ENCODE measurements around the gene HDGFL3. TPM values are rescaled to one million over a fixed set of nuclear protein-coding genes. Genes with fewer than 3 reads are reported as not detected.

The HDGFL3 gene
- total and polyA plus RNA-seq, 10 of the 15 experiments (the other 5 are each of a cell fraction or from before 2014, with no cell fraction given) = 5.6 to 40.6 (median 15.8) TPM

DNA sequence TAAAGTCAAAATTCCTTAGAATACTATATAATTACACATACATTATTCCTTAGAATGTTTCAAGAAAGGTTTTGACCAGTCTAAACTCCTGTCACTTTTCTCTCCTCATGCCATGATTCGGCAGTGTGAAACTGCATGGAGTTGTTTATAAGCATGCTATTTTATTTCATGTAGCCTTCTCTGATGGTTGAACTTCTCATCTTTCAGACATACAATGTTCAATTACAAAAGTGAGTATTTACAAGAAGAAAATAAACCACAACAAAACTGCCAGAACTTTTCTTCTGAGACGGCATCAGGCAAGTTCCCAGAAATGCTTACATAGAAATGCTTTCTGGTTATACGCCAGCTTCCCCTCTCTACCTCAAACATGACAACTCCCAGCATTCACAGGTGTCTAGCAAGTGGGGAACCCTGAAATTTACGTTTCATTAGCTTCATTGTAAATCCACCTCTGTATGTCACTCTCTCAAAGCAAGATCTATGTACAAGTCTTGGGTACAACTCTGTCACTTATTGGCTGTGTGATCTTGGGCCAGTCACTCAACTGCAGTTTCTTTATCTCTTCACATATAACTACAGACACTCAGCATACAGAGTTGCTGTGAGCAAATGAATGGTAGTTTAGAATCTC lies 42.7 kb downstream of the HDGFL3 start:
- Histone ChIP-seq H3K27ac (ENCODE audit: control insufficient read depth, insufficient read depth) (peak overlapping the region; percentile 42), H3K9me3 (replicated peaks; ENCODE audit: control insufficient read depth, insufficient read depth, low read length) (no peaks in the 10 kb centered on the region; the same call in 2 of the 3 replicates), H2AFZ (ENCODE audit: control insufficient read depth, low read depth, low read length) (no peak overlapping the region; the same call in 1 of the 2 replicates), H3K79me2 (ENCODE audit: control insufficient read depth, insufficient read depth, low read length) (peaks cover 39% of the 10 kb centered on the region), H3K4me1 (ENCODE audit: control insufficient read depth, insufficient read depth, low read length) (no peaks in the 10 kb centered on the region), H4K20me1 (ENCODE audit: control insufficient read depth, insufficient read depth) (no peaks in the 10 kb centered on the region), H3K4me2 (ENCODE audit: control insufficient read depth, insufficient read depth) (no peak overlapping the region; the same call in 1 of the 2 replicates), H3K27me3 (replicated peaks in 1 of 2; ENCODE audit: control insufficient read depth in 2 of 2, insufficient read depth in 2 of 2, low read length in 1 of 2) (no peaks in the 10 kb centered on the region), H3K36me3 (ENCODE audit: control insufficient read depth in 2 of 2, insufficient read depth in 2 of 2, low read length in 1 of 2) (peaks cover 0 to 2% of the 10 kb centered on the region in 2 experiments; a peak in 1 of 4 replicates), H3K9ac (ENCODE audit: control insufficient read depth, insufficient read depth, low read length) (no peak overlapping the region), H3K4me3 (no peak overlapping the region)
- FAIRE-seq (no peak), ATAC-seq (no peak), DNase-seq (ENCODE audit: low read depth, low spot score) (no peak)
- no TSS peak for BruUV-seq (replicated peaks)
- ChIA-PET POLR2A (no interaction called here), CTCF (interaction anchor here (1.0 kb wide), 1 partner anchor 10 kb away, joined by 3 read pairs; no protein-coding TSS in a partner anchor), SMC1A (ENCODE audit: uncharacterized antibody, unreplicated experiment) (interaction anchor here (0.6 to 1.3 kb wide), 3 partner anchors 12 to 35 kb away, joined by 3 to 5 read pairs (median 3); no protein-coding TSS in a partner anchor), RAD21 (ENCODE audit: unreplicated experiment) (no interaction called here)
- intact Hi-C loops (cut with micrococcal nuclease; ENCODE audit: unreplicated experiment) = no loop called here
- no peak for TF ChIP-seq RUNX3 (IDR thresholded peaks at IDR 0.05; ENCODE audit: low read length)
- no peak for TF ChIP-seq NFYA (IDR thresholded peaks at IDR 0.05; ENCODE audit: borderline replicate concordance, low read depth, low read length)
- in situ Hi-C loops (cut with MboI) = loop anchor here (5.0 kb wide), 1 partner anchor 53 kb away; no protein-coding TSS in a partner anchor
- WGBS (ENCODE audit: insufficient coverage, insufficient replicate concordance, low lambda C conversion rate, missing lambda C conversion rate) = 45% methylated on average over 4 of the region's 4 CpGs

DNA sequence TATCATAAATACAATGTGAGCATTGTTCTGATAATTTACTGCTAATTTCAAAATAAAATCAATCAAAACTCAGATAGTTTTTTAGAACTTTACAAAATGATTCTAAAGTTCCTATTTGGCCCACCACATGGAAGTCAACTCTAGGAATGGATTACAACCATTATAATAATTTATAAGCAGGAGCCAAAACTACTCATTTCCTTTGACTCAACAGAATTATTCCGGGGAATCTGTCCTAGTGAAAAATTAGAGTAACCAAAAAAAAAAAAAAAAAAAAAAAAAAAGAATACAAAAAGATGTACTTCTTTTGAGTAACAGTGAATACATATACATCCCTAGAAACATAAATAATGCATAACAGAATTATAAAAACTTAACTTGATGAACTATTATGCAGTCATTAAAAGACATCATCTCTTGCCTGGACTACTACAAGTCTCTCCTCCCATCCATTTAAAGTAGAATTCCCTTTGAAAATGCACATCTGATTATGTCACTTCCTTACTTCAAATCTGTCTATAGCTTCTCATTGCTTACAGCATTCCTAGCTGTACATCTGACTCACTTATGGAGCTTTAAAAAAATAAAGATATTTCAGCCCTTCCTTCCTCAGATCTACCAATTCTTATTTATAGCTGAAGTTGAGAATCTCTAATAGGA lies 43.4 kb downstream of the HDGFL3 start:
- BruUV-seq (replicated peaks) = no TSS peak
- ChIA-PET POLR2A (no interaction called here), RAD21 (ENCODE audit: unreplicated experiment) (no interaction called here), CTCF (no interaction called here), SMC1A (ENCODE audit: uncharacterized antibody, unreplicated experiment) (interaction anchor here (1.3 kb wide), 1 partner anchor 34 kb away, joined by 5 read pairs; no protein-coding TSS in a partner anchor)
- TF ChIP-seq, protein P1, sequence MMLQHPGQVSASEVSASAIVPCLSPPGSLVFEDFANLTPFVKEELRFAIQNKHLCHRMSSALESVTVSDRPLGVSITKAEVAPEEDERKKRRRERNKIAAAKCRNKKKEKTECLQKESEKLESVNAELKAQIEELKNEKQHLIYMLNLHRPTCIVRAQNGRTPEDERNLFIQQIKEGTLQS (IDR thresholded peaks at IDR 0.05; ENCODE audit: borderline replicate concordance, extremely low read depth, low read depth, low read length) = no peak
- TF ChIP-seq TARDBP (IDR thresholded peaks at IDR 0.05; ENCODE audit: borderline replicate concordance) = no peak
- no peak for TF ChIP-seq ZNF274 (IDR thresholded peaks at IDR 0.05; ENCODE audit: insufficient read depth, insufficient read length)
- no peak for TF ChIP-seq GABPA (IDR thresholded peaks at IDR 0.05; ENCODE audit: low read depth)
- TF ChIP-seq RELA (IDR thresholded peaks at IDR 0.05; ENCODE audit: borderline replicate concordance, partially characterized antibody) = no peak
- TF ChIP-seq, protein P2, sequence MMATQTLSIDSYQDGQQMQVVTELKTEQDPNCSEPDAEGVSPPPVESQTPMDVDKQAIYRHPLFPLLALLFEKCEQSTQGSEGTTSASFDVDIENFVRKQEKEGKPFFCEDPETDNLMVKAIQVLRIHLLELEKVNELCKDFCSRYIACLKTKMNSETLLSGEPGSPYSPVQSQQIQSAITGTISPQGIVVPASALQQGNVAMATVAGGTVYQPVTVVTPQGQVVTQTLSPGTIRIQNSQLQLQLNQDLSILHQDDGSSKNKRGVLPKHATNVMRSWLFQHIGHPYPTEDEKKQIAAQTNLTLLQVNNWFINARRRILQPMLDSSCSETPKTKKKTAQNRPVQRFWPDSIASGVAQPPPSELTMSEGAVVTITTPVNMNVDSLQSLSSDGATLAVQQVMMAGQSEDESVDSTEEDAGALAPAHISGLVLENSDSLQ (IDR thresholded peaks at IDR 0.05) = no peak
- TF ChIP-seq, protein P3, sequence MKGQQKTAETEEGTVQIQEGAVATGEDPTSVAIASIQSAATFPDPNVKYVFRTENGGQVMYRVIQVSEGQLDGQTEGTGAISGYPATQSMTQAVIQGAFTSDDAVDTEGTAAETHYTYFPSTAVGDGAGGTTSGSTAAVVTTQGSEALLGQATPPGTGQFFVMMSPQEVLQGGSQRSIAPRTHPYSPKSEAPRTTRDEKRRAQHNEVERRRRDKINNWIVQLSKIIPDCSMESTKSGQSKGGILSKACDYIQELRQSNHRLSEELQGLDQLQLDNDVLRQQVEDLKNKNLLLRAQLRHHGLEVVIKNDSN (IDR thresholded peaks at IDR 0.05; ENCODE audit: borderline replicate concordance, extremely low read length, insufficient read depth, low read depth, low read length) = no peak
- TF ChIP-seq HCFC1 (IDR thresholded peaks at IDR 0.05; ENCODE audit: low read length) = no peak
- intact Hi-C loops (cut with micrococcal nuclease; ENCODE audit: unreplicated experiment) = no loop called here
- Histone ChIP-seq H4K20me1 (ENCODE audit: control insufficient read depth, insufficient read depth) (no peaks in the 10 kb centered on the region), H3K36me3 (ENCODE audit: control insufficient read depth in 2 of 2, insufficient read depth in 2 of 2, low read length in 1 of 2) (peaks cover 0 to 2% of the 10 kb centered on the region in 2 experiments; a peak in 1 of 4 replicates), H3K9ac (ENCODE audit: control insufficient read depth, insufficient read depth, low read length) (no peak overlapping the region), H3K4me1 (ENCODE audit: control insufficient read depth, insufficient read depth, low read length) (no peaks in the 10 kb centered on the region), H3K79me2 (ENCODE audit: control insufficient read depth, insufficient read depth, low read length) (peaks cover 35% of the 10 kb centered on the region), H3K27ac (ENCODE audit: control insufficient read depth, insufficient read depth) (no peak overlapping the region), H2AFZ (ENCODE audit: control insufficient read depth, low read depth, low read length) (no peak overlapping the region), H3K9me3 (replicated peaks; ENCODE audit: control insufficient read depth, insufficient read depth, low read length) (no peaks in the 10 kb centered on the region; the same call in 2 of the 3 replicates), H3K27me3 (replicated peaks in 1 of 2; ENCODE audit: control insufficient read depth in 2 of 2, insufficient read depth in 2 of 2, low read length in 1 of 2) (no peaks in the 10 kb centered on the region), H3K4me2 (ENCODE audit: control insufficient read depth, insufficient read depth) (no peak overlapping the region), H3K4me3 (no peak overlapping the region)
- no peak for ATAC-seq
- in situ Hi-C loops (cut with MboI) = loop anchor here (5.0 kb wide), 1 partner anchor 52 kb away; no protein-coding TSS in a partner anchor
- no peak for DNase-seq (ENCODE audit: low read depth, low spot score)
- FAIRE-seq = no peak
- no CpG with 5 or more reads among the region's 1 CpG for WGBS (ENCODE audit: insufficient coverage, insufficient replicate concordance, low lambda C conversion rate, missing lambda C conversion rate)
